ENCODE data around the gene SCAMP5.
A peak's percentile ranks its signal among the peaks of the same experiment; 100 is the strongest.

SCAMP5 gene

GRCh38 chr15:75019916-75020315, 24.6 kb downstream of the SCAMP5 start:
- Histone ChIP-seq H3K4me3 (ENCODE audit: low read length, poor library complexity, severe bottlenecking) (no peak overlapping the region), H4K20me1 (ENCODE audit: insufficient read depth, low read length, poor library complexity, severe bottlenecking) (no peaks in the 10 kb centered on the region), H3F3A (ENCODE audit: low read depth) (no peaks in the 10 kb centered on the region), H3K9me2 (replicated peaks; ENCODE audit: low read depth, low read length) (no peaks in the 10 kb centered on the region), H3K36me3 (ENCODE audit: insufficient read depth, low read length) (no peaks in the 10 kb centered on the region), H3K4me1 (ENCODE audit: insufficient read depth, low read length, poor library complexity, severe bottlenecking) (peaks cover 11% of the 10 kb centered on the region), H3K27me3 (ENCODE audit: insufficient read depth, low read length, poor library complexity, severe bottlenecking) (no peaks in the 10 kb centered on the region), H2AFZ (ENCODE audit: low read length) (no peak overlapping the region), H3K4me2 (ENCODE audit: low read depth, low read length, poor library complexity, severe bottlenecking) (no peak overlapping the region), H3K9me3 (ENCODE audit: insufficient read depth, low read depth, low read length) (no peaks in the 10 kb centered on the region), H3K79me2 (ENCODE audit: insufficient read depth, low read length) (peaks cover 14% of the 10 kb centered on the region), H3K9ac (ENCODE audit: low read depth, low read length, poor library complexity, severe bottlenecking) (no peak overlapping the region)
- TF ChIP-seq CTCF (conservative IDR thresholded peaks at IDR 0.05; ENCODE audit: low read length) (no peak), EZH2phosphoT487 (IDR thresholded peaks at IDR 0.05; ENCODE audit: borderline replicate concordance) (no peak)

- H3K27me3 ChIP-seq (ENCODE audit: insufficient read depth, low read length, poor library complexity, severe bottlenecking) = no peaks in the 10 kb centered on the region
- no peaks in the 10 kb centered on the region for H3K36me3 ChIP-seq (ENCODE audit: insufficient read depth, low read length)
- TF ChIP-seq CTCF (conservative IDR thresholded peaks at IDR 0.05; ENCODE audit: low read length) (no peak), EZH2phosphoT487 (IDR thresholded peaks at IDR 0.05; ENCODE audit: borderline replicate concordance) (no peak)
- H3K4me1 ChIP-seq (ENCODE audit: insufficient read depth, low read length, poor library complexity, severe bottlenecking) = peaks cover 15% of the 10 kb centered on the region
- H4K20me1 ChIP-seq (ENCODE audit: insufficient read depth, low read length, poor library complexity, severe bottlenecking) = no peaks in the 10 kb centered on the region
- H3F3A ChIP-seq (ENCODE audit: low read depth) = no peaks in the 10 kb centered on the region
- no peaks in the 10 kb centered on the region for H3K9me2 ChIP-seq (replicated peaks; ENCODE audit: low read depth, low read length)
- H3K79me2 ChIP-seq (ENCODE audit: insufficient read depth, low read length) = peaks cover 19% of the 10 kb centered on the region
- H3K4me3 ChIP-seq (ENCODE audit: low read length, poor library complexity, severe bottlenecking) = no peak overlapping the region
- H2AFZ ChIP-seq (ENCODE audit: low read length) = no peak overlapping the region
- H3K9me3 ChIP-seq (ENCODE audit: insufficient read depth, low read depth, low read length) = no peaks in the 10 kb centered on the region
- no peak overlapping the region for H3K4me2 ChIP-seq (ENCODE audit: low read depth, low read length, poor library complexity, severe bottlenecking)
- no peak overlapping the region for H3K9ac ChIP-seq (ENCODE audit: low read depth, low read length, poor library complexity, severe bottlenecking)
These were observed 26.0 kb downstream of the SCAMP5 start for GRCh38 chr15:75021341-75021740.

- Histone ChIP-seq H4K20me1 (ENCODE audit: insufficient read depth, low read length, poor library complexity, severe bottlenecking) (no peaks in the 10 kb centered on the region), H2AFZ (ENCODE audit: low read length) (peak overlapping the region; percentile 71), H3K9ac (ENCODE audit: low read depth, low read length, poor library complexity, severe bottlenecking) (peak overlapping the region; percentile 98), H3F3A (ENCODE audit: low read depth) (no peaks in the 10 kb centered on the region), H3K4me1 (ENCODE audit: insufficient read depth, low read length, poor library complexity, severe bottlenecking) (peaks cover 15% of the 10 kb centered on the region), H3K4me3 (ENCODE audit: low read length, poor library complexity, severe bottlenecking) (no peak overlapping the region), H3K4me2 (ENCODE audit: low read depth, low read length, poor library complexity, severe bottlenecking) (no peak overlapping the region), H3K9me3 (ENCODE audit: insufficient read depth, low read depth, low read length) (no peaks in the 10 kb centered on the region), H3K27me3 (ENCODE audit: insufficient read depth, low read length, poor library complexity, severe bottlenecking) (no peaks in the 10 kb centered on the region), H3K79me2 (ENCODE audit: insufficient read depth, low read length) (peaks cover 19% of the 10 kb centered on the region), H3K9me2 (replicated peaks; ENCODE audit: low read depth, low read length) (no peaks in the 10 kb centered on the region), H3K36me3 (ENCODE audit: insufficient read depth, low read length) (no peaks in the 10 kb centered on the region)
- TF ChIP-seq CTCF (conservative IDR thresholded peaks at IDR 0.05; ENCODE audit: low read length) (no peak), EZH2phosphoT487 (IDR thresholded peaks at IDR 0.05; ENCODE audit: borderline replicate concordance) (no peak)
These were observed 27.4 kb downstream of the SCAMP5 start for GRCh38 chr15:75022783-75023180.
